ENCODE results near the gene NOL8. TPM values are rescaled to one million over a fixed set of nuclear protein-coding genes. Genes with fewer than 3 reads are reported as not detected.
A peak's percentile ranks its signal among the peaks of the same experiment; 100 is the strongest.

Gene NOL8
- 28.2 and 29.1 TPM in 2 replicates for total RNA-seq

- DNase-seq: peak; percentile 92
Observed at GRCh38 chr9:92325269-92325990, at the start of gene NOL8, which contains the start of gene CENPP. NOL8 (minus strand) TSS chr9:92325350; CDS start chr9:92324161, 1,189 bp downstream. CENPP (plus strand) TSS chr9:92325953.

GRCh38 chr9:92373167-92373566 is 48.0 kb upstream of the NOL8 start:
- DNase-seq: no peak

- DNase-seq: no peak
Observed at GRCh38 chr9:92369075-92369474, 43.9 kb upstream of the NOL8 start.

- no peak for DNase-seq
Observed at GRCh38 chr9:92360083-92360482, 34.9 kb upstream of the NOL8 start.

GRCh38 chr9:92359394-92359995 is 34.3 kb upstream of the NOL8 start:
- no peak for DNase-seq

GRCh38 chr9:92353051-92353450 is 27.9 kb upstream of the NOL8 start:
- no peak for DNase-seq

GRCh38 chr9:92350740-92351133 is 25.6 kb upstream of the NOL8 start:
- peak; percentile 14 for DNase-seq

- DNase-seq: no peak
Observed at GRCh38 chr9:92349771-92350739, 24.9 kb upstream of the NOL8 start.

GRCh38 chr9:92345582-92345981 is 20.4 kb upstream of the NOL8 start:
- DNase-seq: no peak

GRCh38 chr9:92342825-92343488 is 17.8 kb upstream of the NOL8 start:
- peak; percentile 18 for DNase-seq

- no peak for DNase-seq
Observed at GRCh38 chr9:92341578-92341977, 16.4 kb upstream of the NOL8 start.

- DNase-seq: no peak
Observed at GRCh38 chr9:92333282-92333634, 8.1 kb upstream of the NOL8 start.

- no peak for DNase-seq
Observed at GRCh38 chr9:92332577-92333281, 7.6 kb upstream of the NOL8 start.

GRCh38 chr9:92328225-92328624 is 3.1 kb upstream of the NOL8 start:
- peak; percentile 61 for DNase-seq

GRCh38 chr9:92327283-92327850 is 2.2 kb upstream of the NOL8 start:
- no peak for DNase-seq

GRCh38 chr9:92325991-92326500 is 896 bp upstream of the NOL8 start:
- peak; percentile 38 for DNase-seq

- no peak for DNase-seq
Observed at GRCh38 chr9:92324889-92325268, 271 bp downstream of the NOL8 start.

GRCh38 chr9:92324431-92324830 is 719 bp downstream of the NOL8 start:
- DNase-seq: no peak

GRCh38 chr9:92315456-92315855 is 9.7 kb downstream of the NOL8 start:
- no peak for DNase-seq

- DNase-seq: no peak
Observed at GRCh38 chr9:92313624-92314012, 11.5 kb downstream of the NOL8 start.

GRCh38 chr9:92312887-92313623 is 12.1 kb downstream of the NOL8 start:
- DNase-seq: peak; percentile 42
